Liver (tissue), 9 donors: ENCODE data around the gene GGACT. TPM values are rescaled to one million over a fixed set of nuclear protein-coding genes. Genes with fewer than 3 reads are reported as not detected.
"Not testable (repeated sequence)": the region's sequence is repeated elsewhere in the genome, so short reads cannot be mapped to it uniquely, and the experiment has no call there.

Experiments used
- DNase-seq: peaks from one replicate; pipeline ENCODE4 v3.0.0-alpha.2; 2017; ENCODE audit warnings: low spot score
- H3K27ac ChIP-seq, 2 donors: one replicate each; pipeline ENCODE4 v1.7.0; 2013; ENCODE audit warnings: inconsistent platforms in 2 of 2, low read length in 2 of 2, control low read depth in 1 of 2, low read depth in 1 of 2, mild to moderate bottlenecking in 1 of 2
- H3K27me3 ChIP-seq, 4 donors: one replicate each; pipeline versions ENCODE4 v1.6.1 to v1.7.0; 2013; ENCODE audit warnings: low read length in 3 of 4, inconsistent platforms in 1 of 4, mild to moderate bottlenecking in 1 of 4, moderate library complexity in 1 of 4; ENCODE audit not compliant: control insufficient read depth in 4 of 4, insufficient read depth in 4 of 4
- H3K36me3 ChIP-seq, 4 donors: one replicate each; pipeline versions ENCODE4 v1.6.1 to v1.7.0; 2013; ENCODE audit warnings: low read length in 3 of 4, mild to moderate bottlenecking in 3 of 4, low read depth in 1 of 4, moderate library complexity in 1 of 4; ENCODE audit not compliant: control insufficient read depth in 4 of 4, insufficient read depth in 3 of 4
- H3K4me1 ChIP-seq, 4 donors: one replicate each; pipeline versions ENCODE4 v1.6.1 to v1.7.0; 2013; ENCODE audit warnings: low read length in 3 of 4, mild to moderate bottlenecking in 3 of 4, moderate library complexity in 1 of 4; ENCODE audit not compliant: control insufficient read depth in 4 of 4, insufficient read depth in 4 of 4
- H3K4me3 ChIP-seq, 3 donors: one replicate each; pipeline versions ENCODE4 v1.6.1 to v1.7.0; 2013; ENCODE audit warnings: low read length in 3 of 3, control low read depth in 1 of 3, low read depth in 1 of 3, mild to moderate bottlenecking in 1 of 3
- H3K9ac ChIP-seq, 2 donors: one replicate each; pipeline ENCODE4 v1.7.0; 2013; ENCODE audit warnings: low read length in 2 of 2, mild to moderate bottlenecking in 2 of 2, moderate library complexity in 2 of 2, control low read depth in 1 of 2, low read depth in 1 of 2
- H3K9me3 ChIP-seq, 4 donors: one replicate each; pipeline versions ENCODE4 v1.6.1 to v1.7.0; 2013; ENCODE audit warnings: low read length in 3 of 4; ENCODE audit not compliant: control insufficient read depth in 4 of 4
- CTCF ChIP-seq: fragments of 150-350 bp; IDR thresholded peaks from 2 replicates; pipeline ENCODE4 v1.5.1; 2017; ENCODE audit warnings: improper control_type of control experiment, low read depth, low read length; ENCODE audit not compliant: missing input control
- EGR1 ChIP-seq, 2 donors: IDR thresholded peaks; 2 replicates each; pipeline ENCODE4 v1.6.1; 2016 to 2018; ENCODE audit warnings: antibody characterized with exemption in 2 of 2, low read depth in 2 of 2
- FOXA1 ChIP-seq: IDR thresholded peaks from 2 replicates; pipeline ENCODE4 v1.6.1; 2016; ENCODE audit warnings: antibody characterized with exemption
- FOXA2 ChIP-seq: IDR thresholded peaks from 2 replicates; pipeline ENCODE4 v1.6.1; 2016; ENCODE audit warnings: antibody characterized with exemption
- GABPA ChIP-seq, 2 donors: IDR thresholded peaks in 1 of 2; conservative IDR thresholded peaks in 1 of 2; 2 replicates each; pipeline ENCODE4 v1.6.1; 2016; ENCODE audit warnings: antibody characterized with exemption in 2 of 2, mild to moderate bottlenecking in 1 of 2, moderate library complexity in 1 of 2
- HNF4A ChIP-seq, 2 donors: conservative IDR thresholded peaks; 2 replicates each; pipeline ENCODE4 v1.6.1; 2016; ENCODE audit warnings: antibody characterized with exemption in 2 of 2, mild to moderate bottlenecking in 2 of 2
- HNF4G ChIP-seq: IDR thresholded peaks from 2 replicates; pipeline ENCODE4 v1.6.1; 2016; ENCODE audit warnings: antibody characterized with exemption
- JUND ChIP-seq, 2 donors: IDR thresholded peaks; 2 replicates each; pipeline ENCODE4 v1.6.1; 2016; ENCODE audit warnings: antibody characterized with exemption in 2 of 2
- NR2F2 ChIP-seq: IDR thresholded peaks from 2 replicates; pipeline ENCODE4 v1.6.1; 2016; ENCODE audit warnings: antibody characterized with exemption
- RAD21 ChIP-seq, 2 donors: IDR thresholded peaks; 2 replicates each; pipeline ENCODE4 v1.6.1; 2016; ENCODE audit warnings: antibody characterized with exemption in 2 of 2, mild to moderate bottlenecking in 2 of 2
- REST ChIP-seq: IDR thresholded peaks from 2 replicates; pipeline ENCODE4 v1.6.1; 2016; ENCODE audit warnings: antibody characterized with exemption, mild to moderate bottlenecking
- RXRA ChIP-seq, 2 donors: IDR thresholded peaks; 2 replicates each; pipeline ENCODE4 v1.6.1; 2017 to 2018; ENCODE audit warnings: antibody characterized with exemption in 2 of 2, mild to moderate bottlenecking in 1 of 2
- SP1 ChIP-seq: IDR thresholded peaks from 2 replicates; pipeline ENCODE4 v1.6.1; 2018; ENCODE audit warnings: antibody characterized with exemption, mild to moderate bottlenecking
- TAF1 ChIP-seq: conservative IDR thresholded peaks from 2 replicates; pipeline ENCODE4 v1.6.1; 2016; ENCODE audit warnings: antibody characterized with exemption, mild to moderate bottlenecking
- YY1 ChIP-seq: IDR thresholded peaks from 2 replicates; pipeline ENCODE4 v1.6.1; 2016; ENCODE audit warnings: antibody characterized with exemption, mild to moderate bottlenecking
- WGBS: extraction: QIAGEN DNeasy Blood & Tissue Kit; methylation state at CpG from one replicate; pipeline ENCODE4 v1.1.7; 2013; 5-methylcytosine and 5-hydroxymethylcytosine counted together
- polyA plus RNA-seq, 2 donors: library from polyadenylated mRNA; stranded (reverse) in 1 of 2; unstranded in 1 of 2; fragments of 200-250 nt in 1 of 2; fragments of >200 nt in 1 of 2; fragmentation: Nextera tagmentation in 1 of 2; extraction: Ambion mirVana in 1 of 2; gene quantifications; one replicate each; pipeline versions ENCODE4 v1.2.1 to v1.2.3, GENCODE V29; 2013 to 2015
- total RNA-seq, 2 donors: library from RNA; depleted of rRNA; stranded (reverse); fragments of >200 nt; gene quantifications; one replicate each; pipeline ENCODE4 v1.2.3, GENCODE V29; 2014
- TF ChIP-seq, protein P1 (sequence below): IDR thresholded peaks from 2 replicates; pipeline ENCODE4 v1.6.1; 2016; ENCODE audit warnings: antibody characterized with exemption
- TF ChIP-seq, protein P2 (sequence below): IDR thresholded peaks from 2 replicates; pipeline ENCODE4 v1.6.1; 2016; ENCODE audit warnings: antibody characterized with exemption
- TF ChIP-seq, protein P3 (sequence below): IDR thresholded peaks from 2 replicates; pipeline ENCODE4 v1.6.1; 2016; ENCODE audit warnings: antibody characterized with exemption
- donor health status: healthy.
- donor health status: healthy.
- donor health status: healthy.
- donor health status: healthy.
- donor health status: healthy.

Gene GGACT
- total and polyA plus RNA-seq, 4 donors = 2.5 to 6.3 (median 4.1) TPM

DNA sequence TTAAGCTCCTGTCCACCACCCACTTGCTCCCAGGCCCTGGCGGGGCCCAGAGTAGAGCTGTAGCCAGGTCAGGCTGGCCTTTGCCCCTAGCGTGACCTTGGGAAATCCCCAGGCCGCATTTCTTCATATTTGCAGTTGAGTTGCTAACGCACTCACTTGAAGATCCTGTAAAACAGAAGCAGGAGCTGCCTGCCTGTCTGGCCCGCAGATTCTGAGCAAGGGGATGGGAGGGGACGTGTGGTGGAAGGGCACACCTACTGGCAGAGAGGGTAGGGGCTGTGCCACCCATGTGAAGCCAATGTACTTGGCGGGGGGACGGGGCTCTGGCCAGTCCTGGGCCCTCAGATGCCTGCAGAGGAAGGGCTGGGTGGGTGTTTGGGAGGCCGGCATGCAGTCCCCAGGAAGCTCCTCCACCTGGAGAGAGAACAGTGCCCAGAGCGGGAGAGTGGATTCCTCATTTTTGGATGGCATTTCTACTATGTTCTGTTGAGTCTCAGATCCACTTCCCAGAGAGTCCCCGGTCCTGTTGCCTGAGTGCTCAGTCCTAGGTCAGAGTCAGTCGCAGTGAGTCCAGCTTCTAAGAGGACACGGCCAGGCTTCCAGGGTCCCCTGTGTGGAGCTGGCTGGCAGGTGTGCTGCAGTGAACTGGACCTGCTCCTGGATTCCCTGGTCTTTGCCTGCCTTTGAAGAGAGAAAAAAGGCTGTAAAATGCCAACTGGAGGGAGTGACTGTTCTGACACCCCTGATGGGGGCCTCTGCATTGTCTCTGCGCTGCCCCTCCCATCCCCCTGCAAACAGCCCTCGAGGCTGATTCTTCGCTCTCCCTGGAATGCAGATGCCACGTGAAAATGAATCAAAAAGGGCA, 62.9 kb downstream of the GGACT start:
- 67% methylated on average over 17 of the region's 17 CpGs for WGBS
- H3K27ac ChIP-seq = peak overlapping the region in 1 of 2 donors; percentile 51
- no peak for DNase-seq

DNA sequence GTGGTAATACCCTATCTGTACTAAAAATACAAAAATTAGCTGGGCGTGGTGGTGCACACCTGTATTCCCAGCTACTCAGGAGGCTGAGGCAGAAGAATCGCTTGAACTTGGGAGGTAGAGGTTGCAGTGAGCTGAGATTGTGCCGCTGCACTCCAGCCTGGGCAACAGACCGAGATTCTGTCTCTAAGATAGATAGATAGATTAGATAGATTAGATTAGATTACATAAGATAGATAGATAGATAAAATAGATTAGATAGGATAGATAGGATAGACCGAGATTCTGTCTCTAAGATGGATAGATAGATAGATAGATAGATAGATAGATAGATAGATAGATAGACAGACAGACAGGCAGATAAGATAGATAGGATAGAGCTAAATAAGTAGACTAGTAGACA, 63.9 kb downstream of the GGACT start:
- not testable (repeated sequence) for H3K9ac ChIP-seq, H3K4me3 ChIP-seq, H3K27me3 ChIP-seq, H3K9me3 ChIP-seq, DNase-seq
- Histone ChIP-seq H3K36me3 (peaks cover 0 to 14% (median 3%) of the 10 kb centered on the region in 4 donors), H3K27ac (peak overlapping the region in 1 of 2 donors; percentile 72), H3K4me1 (peaks cover 8 to 48% (median 32%) of the 10 kb centered on the region in 4 donors)
- WGBS = 93% methylated on average over 5 of the region's 5 CpGs

More for the DNA sequence above, 62.9 kb downstream of the GGACT start:
- Histone ChIP-seq H3K4me3 (no peak overlapping the region), H3K4me1 (peaks cover 8 to 58% (median 40%) of the 10 kb centered on the region in 4 donors), H3K9ac (peak overlapping the region in 1 of 2 donors; percentile 10), H3K36me3 (peaks cover 0 to 14% (median 3%) of the 10 kb centered on the region in 4 donors), H3K27me3 (no peaks in the 10 kb centered on the region), H3K9me3 (no peaks in the 10 kb centered on the region)
- no peak for TF ChIP-seq JUND (IDR thresholded peaks at IDR 0.05)
- no peak for TF ChIP-seq FOXA2
- TF ChIP-seq CTCF = no peak
- no peak for TF ChIP-seq YY1
- TF ChIP-seq, protein P1, sequence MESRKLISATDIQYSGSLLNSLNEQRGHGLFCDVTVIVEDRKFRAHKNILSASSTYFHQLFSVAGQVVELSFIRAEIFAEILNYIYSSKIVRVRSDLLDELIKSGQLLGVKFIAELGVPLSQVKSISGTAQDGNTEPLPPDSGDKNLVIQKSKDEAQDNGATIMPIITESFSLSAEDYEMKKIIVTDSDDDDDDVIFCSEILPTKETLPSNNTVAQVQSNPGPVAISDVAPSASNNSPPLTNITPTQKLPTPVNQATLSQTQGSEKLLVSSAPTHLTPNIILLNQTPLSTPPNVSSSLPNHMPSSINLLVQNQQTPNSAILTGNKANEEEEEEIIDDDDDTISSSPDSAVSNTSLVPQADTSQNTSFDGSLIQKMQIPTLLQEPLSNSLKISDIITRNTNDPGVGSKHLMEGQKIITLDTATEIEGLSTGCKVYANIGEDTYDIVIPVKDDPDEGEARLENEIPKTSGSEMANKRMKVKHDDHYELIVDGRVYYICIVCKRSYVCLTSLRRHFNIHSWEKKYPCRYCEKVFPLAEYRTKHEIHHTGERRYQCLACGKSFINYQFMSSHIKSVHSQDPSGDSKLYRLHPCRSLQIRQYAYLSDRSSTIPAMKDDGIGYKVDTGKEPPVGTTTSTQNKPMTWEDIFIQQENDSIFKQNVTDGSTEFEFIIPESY = no peak
- TF ChIP-seq HNF4A (conservative IDR thresholded peaks at IDR 0.05) = peak; percentile 71 to 79
- no peak for TF ChIP-seq FOXA1
- TF ChIP-seq RAD21 (IDR thresholded peaks at IDR 0.05) = peak; percentile 7 to 35
- TF ChIP-seq, protein P2, sequence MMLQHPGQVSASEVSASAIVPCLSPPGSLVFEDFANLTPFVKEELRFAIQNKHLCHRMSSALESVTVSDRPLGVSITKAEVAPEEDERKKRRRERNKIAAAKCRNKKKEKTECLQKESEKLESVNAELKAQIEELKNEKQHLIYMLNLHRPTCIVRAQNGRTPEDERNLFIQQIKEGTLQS = no peak
- no peak for TF ChIP-seq HNF4G
- TF ChIP-seq REST = peak; percentile 19
- TF ChIP-seq, protein P3, sequence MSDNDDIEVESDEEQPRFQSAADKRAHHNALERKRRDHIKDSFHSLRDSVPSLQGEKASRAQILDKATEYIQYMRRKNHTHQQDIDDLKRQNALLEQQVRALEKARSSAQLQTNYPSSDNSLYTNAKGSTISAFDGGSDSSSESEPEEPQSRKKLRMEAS = no peak
- TF ChIP-seq TAF1 = no peak
- TF ChIP-seq EGR1 (IDR thresholded peaks at IDR 0.05; ENCODE audit: low read depth in 2 of 2) = no peak
- TF ChIP-seq NR2F2 = peak; percentile 75
- TF ChIP-seq RXRA (IDR thresholded peaks at IDR 0.05) = peak; percentile 71 to 88
- peak; percentile 76 for TF ChIP-seq SP1
- no peak for TF ChIP-seq GABPA (IDR thresholded peaks at IDR 0.05 in 1 of 2, conservative IDR thresholded peaks at IDR 0.05 in 1 of 2)
